Activated B cell treated with CpG ODN at 0.5 μM for 24 hours (primary cell): ENCODE data around the gene SLC6A8. TPM values are rescaled to one million over a fixed set of nuclear protein-coding genes. Genes with fewer than 3 reads are reported as not detected.

Experiments
- ATAC-seq: fragments of 200-7000 bp; cut with Tn5 transposase; one replicate; pipeline ENCODE4 v1.10.0; 2021; ENCODE audit warnings: low read depth, mild to moderate bottlenecking, moderate library complexity
- CTCF ChIA-PET: fragments of 350-600 bp; sonication (Branson Sonifier 250); formaldehyde crosslinking; loops from one replicate; lab custom pipeline; 2021; ENCODE audit warnings: antibody characterized with exemption; lab: Charles Lee
- POLR2A ChIA-PET: fragments of 350-600 bp; sonication (Branson Sonifier 250); formaldehyde crosslinking; loops from one replicate; lab custom pipeline; 2021; ENCODE audit warnings: antibody characterized with exemption; lab: Charles Lee
- DNase-seq: peaks from one replicate; pipeline ENCODE4 v3.0.0; 2022
- H3K27ac Mint-ChIP-seq: one replicate; pipeline ENCODE4 v1.8.0; 2020; ENCODE audit warnings: mixed read lengths
- H3K27me3 Mint-ChIP-seq: one replicate; pipeline ENCODE4 v1.8.0; 2021; ENCODE audit warnings: mixed read lengths
- H3K36me3 Mint-ChIP-seq: one replicate; pipeline ENCODE4 v1.8.0; 2021; ENCODE audit warnings: low read depth, mixed read lengths
- H3K4me1 Mint-ChIP-seq: one replicate; pipeline ENCODE4 v1.8.0; 2021; ENCODE audit warnings: mixed read lengths
- H3K4me3 Mint-ChIP-seq: one replicate; pipeline ENCODE4 v1.8.0; 2020; ENCODE audit warnings: mild to moderate bottlenecking, mixed read lengths
- H3K9me3 Mint-ChIP-seq: one replicate; pipeline ENCODE4 v1.8.0; 2020; ENCODE audit warnings: mixed read lengths
- intact Hi-C: fragments of 100-400 bp; cut with micrococcal nuclease; formaldehyde crosslinking; loops from one replicate; pipeline ENCODE4 v1.15.1; 2024
- total RNA-seq: library from RNA; stranded (reverse); gene quantifications from 2 replicates; pipeline ENCODE4 v1.2.3, GENCODE V29; 2022
- TF ChIP-seq, protein P1 (sequence below): fragments of 200-600 bp; IDR thresholded peaks from one replicate; pipeline ENCODE4 v1.8.0; 2022; ENCODE audit warnings: antibody characterized with exemption, mild to moderate bottlenecking

SLC6A8 gene
- total RNA-seq = 0.81 and 1.2 TPM in 2 replicates

DNA sequence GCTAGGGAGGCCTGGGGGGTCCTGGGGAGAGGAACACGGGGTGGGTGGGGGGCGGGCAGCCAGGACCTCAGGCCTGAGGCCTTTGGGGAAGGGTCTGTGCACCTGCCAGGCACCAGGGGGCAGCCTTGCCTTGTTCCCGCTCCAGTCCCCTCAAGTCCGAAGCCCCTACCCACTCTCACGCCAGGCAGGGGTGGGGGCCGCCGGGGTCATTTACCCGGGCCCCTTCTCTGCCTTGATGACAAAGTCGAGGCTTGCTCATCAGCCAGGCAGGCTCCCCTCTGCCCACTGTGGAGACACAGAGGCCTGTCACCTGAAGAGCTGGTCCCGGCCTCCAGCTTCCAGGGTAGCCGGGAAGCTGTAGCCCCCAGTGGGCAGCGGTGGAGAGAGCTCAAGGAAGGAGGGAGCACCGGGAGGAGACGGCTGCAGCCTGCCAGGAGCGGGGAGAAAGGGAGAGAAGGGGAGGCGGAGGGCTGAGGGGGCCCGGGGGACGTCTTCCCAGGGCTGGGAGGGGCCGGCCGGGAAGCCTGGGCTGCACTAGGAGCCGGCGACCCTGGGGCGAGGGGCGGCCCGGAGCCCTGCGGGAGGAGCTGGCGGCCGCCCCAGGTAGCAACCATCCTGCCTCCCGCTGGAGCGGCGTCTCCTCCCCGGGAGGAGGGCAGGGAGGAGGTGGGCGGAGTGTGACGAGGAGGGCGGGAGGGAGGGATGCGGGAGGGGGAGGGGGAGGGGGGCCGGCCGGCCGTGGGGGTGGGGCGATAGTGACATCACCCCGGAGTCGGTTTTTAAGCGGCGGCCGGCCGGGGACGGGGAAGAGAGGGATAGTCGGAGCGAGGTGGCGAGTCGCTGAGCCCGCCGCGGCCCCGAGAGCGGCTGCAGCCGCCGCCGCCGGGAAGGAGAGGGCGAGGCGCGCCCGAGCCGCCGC is at the start of gene SLC6A8:
Gene SLC6A8 (plus strand): TSS at position 806 of the 919 bp plus-strand sequence. CDS start 649 bp downstream, outside the sequence.
- TF ChIP-seq, protein P1, sequence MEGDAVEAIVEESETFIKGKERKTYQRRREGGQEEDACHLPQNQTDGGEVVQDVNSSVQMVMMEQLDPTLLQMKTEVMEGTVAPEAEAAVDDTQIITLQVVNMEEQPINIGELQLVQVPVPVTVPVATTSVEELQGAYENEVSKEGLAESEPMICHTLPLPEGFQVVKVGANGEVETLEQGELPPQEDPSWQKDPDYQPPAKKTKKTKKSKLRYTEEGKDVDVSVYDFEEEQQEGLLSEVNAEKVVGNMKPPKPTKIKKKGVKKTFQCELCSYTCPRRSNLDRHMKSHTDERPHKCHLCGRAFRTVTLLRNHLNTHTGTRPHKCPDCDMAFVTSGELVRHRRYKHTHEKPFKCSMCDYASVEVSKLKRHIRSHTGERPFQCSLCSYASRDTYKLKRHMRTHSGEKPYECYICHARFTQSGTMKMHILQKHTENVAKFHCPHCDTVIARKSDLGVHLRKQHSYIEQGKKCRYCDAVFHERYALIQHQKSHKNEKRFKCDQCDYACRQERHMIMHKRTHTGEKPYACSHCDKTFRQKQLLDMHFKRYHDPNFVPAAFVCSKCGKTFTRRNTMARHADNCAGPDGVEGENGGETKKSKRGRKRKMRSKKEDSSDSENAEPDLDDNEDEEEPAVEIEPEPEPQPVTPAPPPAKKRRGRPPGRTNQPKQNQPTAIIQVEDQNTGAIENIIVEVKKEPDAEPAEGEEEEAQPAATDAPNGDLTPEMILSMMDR = no peak
- Mint-ChIP-seq H3K27me3 (peaks cover 3% of the 10 kb centered on the region), H3K4me3 (peak within 1 kb of the TSS; percentile 83), H3K4me1 (no peaks in the 10 kb centered on the region), H3K27ac (no peak within 1 kb of the TSS), H3K9me3 (no peaks in the 10 kb centered on the region), H3K36me3 (no peaks in the 10 kb centered on the region)
- DNase-seq (peak; percentile 34), ATAC-seq (peak; percentile 68)
- intact Hi-C loops = loop anchor here (2.0 to 10.0 kb wide), 3 partner anchors 35 to 259 kb away; partner anchors contain the start of genes ABCD1, BCAP31 and PLXNB3
- ChIA-PET CTCF (interaction anchor here (0.8 to 1.1 kb wide), 2 partner anchors 17 to 81 kb away, joined by 3 read pairs; no protein-coding TSS in a partner anchor), POLR2A (interaction anchor here (1.0 kb wide), 1 partner anchor 39 kb away, joined by 3 read pairs; no protein-coding TSS in a partner anchor)

DNA sequence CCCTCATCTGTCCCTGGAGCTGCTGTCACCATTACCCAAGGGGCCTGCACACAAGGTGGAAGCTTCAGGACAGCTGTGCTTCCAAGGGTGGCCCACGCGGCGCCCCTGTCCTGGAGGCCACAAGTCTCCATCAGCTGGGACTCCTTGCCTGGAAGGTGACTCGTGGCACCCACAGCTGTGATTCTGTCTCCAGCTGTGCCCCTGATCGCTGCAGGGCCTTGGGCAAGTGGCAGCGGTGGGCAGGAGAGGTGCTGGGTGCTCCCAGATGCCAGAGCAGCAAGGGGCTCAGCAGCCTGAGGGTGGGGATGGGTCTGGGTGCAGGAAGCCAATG is 49.7 kb upstream of the SLC6A8 start:
- TF ChIP-seq, protein P1 = no peak
- Mint-ChIP-seq H3K27ac (no peak overlapping the region), H3K4me3 (no peak overlapping the region), H3K36me3 (no peaks in the 10 kb centered on the region), H3K4me1 (peaks cover 12% of the 10 kb centered on the region), H3K9me3 (no peaks in the 10 kb centered on the region), H3K27me3 (peaks cover 11% of the 10 kb centered on the region)
- CTCF ChIA-PET = no interaction called here
- intact Hi-C loops = no loop called here
- no peak for DNase-seq
- POLR2A ChIA-PET = no interaction called here
- ATAC-seq = no peak

DNA sequence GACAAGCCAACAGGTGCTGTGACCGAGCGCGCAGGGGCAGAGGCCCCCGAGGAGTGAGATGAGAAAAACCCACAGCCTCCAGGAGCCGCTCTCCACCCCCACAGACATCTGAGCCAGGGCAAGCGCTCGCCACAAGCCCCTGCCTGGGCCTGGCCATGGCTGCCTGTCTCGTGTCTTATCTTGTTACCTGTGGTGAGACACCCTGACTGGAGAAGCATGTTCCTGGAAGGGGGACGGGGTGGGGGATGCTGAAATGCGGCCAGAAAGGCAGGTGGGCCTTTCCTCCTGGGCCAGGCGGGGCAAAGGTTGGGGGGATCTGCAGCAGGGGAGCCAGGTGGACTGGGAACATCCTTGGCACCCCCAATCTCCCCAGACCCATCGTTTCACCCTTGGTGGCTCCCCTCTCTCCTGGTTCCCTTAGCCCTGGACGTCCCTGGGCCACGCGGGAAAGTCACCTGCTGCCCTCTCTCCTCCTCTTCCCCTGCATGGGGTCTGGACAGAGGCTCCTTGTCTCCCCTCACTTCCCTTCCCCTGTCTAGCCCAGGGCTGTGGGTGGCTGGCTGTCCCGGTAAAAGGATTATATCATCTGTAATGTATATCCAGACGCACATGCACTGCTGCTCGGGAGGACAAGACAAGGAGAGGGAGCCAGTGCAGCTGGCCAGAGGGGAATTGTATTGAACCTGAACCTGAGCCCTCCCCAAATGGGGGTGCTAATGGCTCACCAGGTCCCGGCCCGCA is 49.1 kb upstream of the SLC6A8 start:
- DNase-seq (no peak), ATAC-seq (no peak)
- no peak overlapping the region for H3K27ac Mint-ChIP-seq
- no peaks in the 10 kb centered on the region for H3K36me3 Mint-ChIP-seq
- peaks cover 13% of the 10 kb centered on the region for H3K27me3 Mint-ChIP-seq
- ChIA-PET CTCF (no interaction called here), POLR2A (no interaction called here)
- H3K4me1 Mint-ChIP-seq = peaks cover 15% of the 10 kb centered on the region
- H3K9me3 Mint-ChIP-seq = no peaks in the 10 kb centered on the region
- no peak overlapping the region for H3K4me3 Mint-ChIP-seq
- TF ChIP-seq, protein P1 = no peak
- intact Hi-C loops = no loop called here

DNA sequence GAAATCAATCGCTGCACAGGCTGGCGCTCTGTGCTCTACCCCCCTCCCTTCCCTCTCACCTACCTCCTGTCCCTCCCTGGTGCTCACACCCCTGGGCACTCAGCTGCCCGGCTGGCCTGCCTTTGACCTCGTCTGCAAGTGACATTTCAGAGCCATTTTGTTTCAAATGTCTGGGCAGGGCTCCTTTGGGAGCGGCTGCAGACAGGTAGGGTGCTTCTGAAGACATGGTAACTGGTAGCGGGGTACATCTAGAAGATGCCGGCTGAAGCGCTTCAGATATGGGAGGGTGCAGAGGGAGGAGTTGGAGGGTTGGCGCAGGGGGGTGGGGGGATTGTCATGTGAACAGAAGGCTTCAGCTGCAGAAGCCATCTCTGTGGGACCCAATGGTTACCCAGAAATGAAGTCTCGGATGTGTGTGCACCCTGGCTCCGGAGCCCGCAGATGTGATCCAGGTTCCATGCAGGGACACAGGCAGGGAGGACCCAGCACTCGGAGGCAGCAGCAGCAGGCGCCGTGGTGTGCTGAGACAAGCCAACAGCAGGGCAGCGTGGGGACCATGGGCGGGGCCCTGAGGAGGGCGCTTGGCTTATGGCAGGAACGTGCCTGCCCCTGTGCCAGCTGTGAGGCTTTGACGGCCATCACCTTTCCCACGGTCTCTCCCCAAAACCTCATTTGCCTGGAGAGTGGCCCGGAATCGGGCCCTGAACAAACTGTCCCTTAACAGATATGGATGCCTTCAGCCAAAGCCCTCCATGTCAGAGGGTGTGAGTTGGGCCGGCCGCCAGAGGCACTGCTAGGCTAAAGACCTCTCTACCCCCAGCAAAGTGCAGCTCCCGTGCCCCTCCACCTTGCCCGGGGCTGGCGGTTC is 48.3 kb upstream of the SLC6A8 start:
- no peaks in the 10 kb centered on the region for H3K36me3 Mint-ChIP-seq
- no peak overlapping the region for H3K4me3 Mint-ChIP-seq
- TF ChIP-seq, protein P1 = no peak
- H3K27me3 Mint-ChIP-seq = peaks cover 13% of the 10 kb centered on the region
- no peak for DNase-seq
- CTCF ChIA-PET = no interaction called here
- H3K27ac Mint-ChIP-seq = no peak overlapping the region
- H3K9me3 Mint-ChIP-seq = no peaks in the 10 kb centered on the region
- no peak for ATAC-seq
- intact Hi-C loops = loop anchor here (10.0 kb wide), 1 partner anchor 45 kb away; the partner anchor contains the start of gene CCNQ
- POLR2A ChIA-PET = no interaction called here
- peaks cover 15% of the 10 kb centered on the region for H3K4me1 Mint-ChIP-seq
